ENCODE data around the gene VIM. TPM values are rescaled to one million over a fixed set of nuclear protein-coding genes. Genes with fewer than 3 reads are reported as not detected.
"Not testable (repeated sequence)": the region's sequence is repeated elsewhere in the genome, so short reads cannot be mapped to it uniquely, and the experiment has no call there.

Gene VIM
- total and polyA plus RNA-seq, 2 donors (not counting 1 experiment from before 2014, with no cell fraction given), result 343 to 375 TPM

DNA sequence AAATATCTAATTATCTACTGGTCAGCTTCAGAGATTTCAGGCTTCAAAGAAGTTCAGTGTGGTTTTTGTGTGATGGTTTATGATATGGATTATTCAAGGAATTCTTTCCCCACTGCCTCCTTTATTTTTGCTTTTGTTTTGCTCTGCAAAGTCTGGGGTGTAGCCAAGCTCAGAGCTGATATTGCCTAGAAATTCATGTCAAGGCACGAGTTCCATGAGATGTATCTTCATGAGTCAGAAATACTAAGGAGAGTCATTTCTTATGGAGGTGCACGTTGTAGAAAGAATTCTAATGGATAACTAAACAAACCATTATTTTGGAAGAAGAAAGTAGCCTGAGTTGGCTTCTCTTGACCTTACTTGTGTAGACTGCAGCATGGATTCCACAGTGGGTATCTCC is 37.4 kb downstream of the VIM start:
- WGBS (ENCODE audit: insufficient coverage), result no CpG with 5 or more reads among the region's 2 CpGs
- no peak overlapping the region for H2AFZ ChIP-seq (ENCODE audit: insufficient read depth, low read depth, low read length, poor library complexity, severe bottlenecking)
- Mint-ChIP-seq H3K27ac (no peak overlapping the region), H3K27me3 (peaks cover 17% of the 10 kb centered on the region), H3K4me1 (no peaks in the 10 kb centered on the region), H3K9me3 (ENCODE audit: insufficient read depth) (no peaks in the 10 kb centered on the region), H3K4me3 (no peak overlapping the region)
- ChIA-PET CTCF (interaction anchor here (1.4 kb wide), 1 partner anchor 35 kb away, joined by 3 read pairs; no protein-coding TSS in a partner anchor), POLR2A (no interaction called here)
- intact Hi-C loops (cut with micrococcal nuclease), result no loop called here
- no peak overlapping the region for H3K4me2 ChIP-seq (replicated peaks; ENCODE audit: low read depth, low read length, poor library complexity, severe bottlenecking)
- no peaks in the 10 kb centered on the region for H3K27me3 ChIP-seq (replicated peaks in 1 of 4; ENCODE audit: control extremely low read depth in 1 of 4, control insufficient read depth in 3 of 4, insufficient read depth in 4 of 4, low read length in 3 of 4)
- no peak overlapping the region for H3K9ac ChIP-seq (ENCODE audit: low read length)
- no peak for DNase-seq
- no peak for ATAC-seq (ENCODE audit: low read depth)
- H3K4me3 ChIP-seq (ENCODE audit: control extremely low read depth in 1 of 5, extremely low read depth in 1 of 5, insufficient read depth in 1 of 5, low read depth in 2 of 5, low read length in 4 of 5), result no peak overlapping the region
- TF ChIP-seq EZH2 (IDR thresholded peaks at IDR 0.05; ENCODE audit: borderline replicate concordance, insufficient read depth, low read depth, low read length, poor library complexity, severe bottlenecking), result no peak
- TF ChIP-seq, protein P1, sequence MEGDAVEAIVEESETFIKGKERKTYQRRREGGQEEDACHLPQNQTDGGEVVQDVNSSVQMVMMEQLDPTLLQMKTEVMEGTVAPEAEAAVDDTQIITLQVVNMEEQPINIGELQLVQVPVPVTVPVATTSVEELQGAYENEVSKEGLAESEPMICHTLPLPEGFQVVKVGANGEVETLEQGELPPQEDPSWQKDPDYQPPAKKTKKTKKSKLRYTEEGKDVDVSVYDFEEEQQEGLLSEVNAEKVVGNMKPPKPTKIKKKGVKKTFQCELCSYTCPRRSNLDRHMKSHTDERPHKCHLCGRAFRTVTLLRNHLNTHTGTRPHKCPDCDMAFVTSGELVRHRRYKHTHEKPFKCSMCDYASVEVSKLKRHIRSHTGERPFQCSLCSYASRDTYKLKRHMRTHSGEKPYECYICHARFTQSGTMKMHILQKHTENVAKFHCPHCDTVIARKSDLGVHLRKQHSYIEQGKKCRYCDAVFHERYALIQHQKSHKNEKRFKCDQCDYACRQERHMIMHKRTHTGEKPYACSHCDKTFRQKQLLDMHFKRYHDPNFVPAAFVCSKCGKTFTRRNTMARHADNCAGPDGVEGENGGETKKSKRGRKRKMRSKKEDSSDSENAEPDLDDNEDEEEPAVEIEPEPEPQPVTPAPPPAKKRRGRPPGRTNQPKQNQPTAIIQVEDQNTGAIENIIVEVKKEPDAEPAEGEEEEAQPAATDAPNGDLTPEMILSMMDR (IDR thresholded peaks at IDR 0.05), result no peak
- no peaks in the 10 kb centered on the region for H3K4me1 ChIP-seq (ENCODE audit: control insufficient read depth in 2 of 2, insufficient read depth in 2 of 2, low read length in 2 of 2)
- H3K27ac ChIP-seq (ENCODE audit: low read length in 2 of 2), result no peak overlapping the region
- no peaks in the 10 kb centered on the region for H4K20me1 ChIP-seq (ENCODE audit: control insufficient read depth, insufficient read depth, low read length, poor library complexity, severe bottlenecking)
- peaks cover 8 to 27% (median 19%) of the 10 kb centered on the region in 3 donors for H3K9me3 ChIP-seq (ENCODE audit: control extremely low read depth in 1 of 3, control insufficient read depth in 2 of 3, insufficient read depth in 1 of 3, low read length in 2 of 3)
- H3K79me2 ChIP-seq (ENCODE audit: control insufficient read depth, insufficient read depth, low read length), result no peaks in the 10 kb centered on the region
- H3K36me3 ChIP-seq (replicated peaks in 1 of 2; ENCODE audit: control extremely low read depth in 1 of 2, control insufficient read depth in 1 of 2, extremely low read depth in 1 of 2, insufficient read depth in 2 of 2, low read length in 1 of 2), result no peaks in the 10 kb centered on the region

DNA sequence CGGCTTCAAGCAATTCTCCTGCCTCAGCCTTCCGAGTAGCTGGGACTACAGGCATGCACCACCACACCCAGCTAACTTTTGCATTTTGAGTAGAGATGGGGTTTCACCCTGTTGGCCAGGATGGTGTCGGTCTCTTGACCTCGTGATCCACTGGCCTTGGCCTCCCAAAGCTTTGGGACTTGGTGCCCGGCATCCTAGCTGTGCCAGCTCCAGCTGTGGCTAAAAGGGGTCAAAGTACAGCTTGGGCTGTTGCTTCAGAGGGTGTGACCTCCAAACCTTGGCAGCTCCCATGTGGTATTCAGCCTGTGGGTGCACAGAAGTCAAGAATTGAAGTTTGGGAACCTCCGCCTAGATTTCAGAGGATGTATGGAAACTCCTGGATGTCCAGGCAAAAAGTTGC is 38.5 kb downstream of the VIM start:
- H3K79me2 ChIP-seq (ENCODE audit: control insufficient read depth, insufficient read depth, low read length); H4K20me1 ChIP-seq (ENCODE audit: control insufficient read depth, insufficient read depth, low read length, poor library complexity, severe bottlenecking); H3K27me3 ChIP-seq (replicated peaks in 1 of 4; ENCODE audit: control extremely low read depth in 1 of 4, control insufficient read depth in 3 of 4, insufficient read depth in 4 of 4, low read length in 3 of 4); H2AFZ ChIP-seq (ENCODE audit: insufficient read depth, low read depth, low read length, poor library complexity, severe bottlenecking); H3K4me2 ChIP-seq (replicated peaks; ENCODE audit: low read depth, low read length, poor library complexity, severe bottlenecking); H3K27ac Mint-ChIP-seq; H3K9me3 Mint-ChIP-seq (ENCODE audit: insufficient read depth); H3K4me3 Mint-ChIP-seq; H3K4me1 ChIP-seq (ENCODE audit: control insufficient read depth in 2 of 2, insufficient read depth in 2 of 2, low read length in 2 of 2); ATAC-seq (ENCODE audit: low read depth); H3K36me3 ChIP-seq (replicated peaks in 1 of 2; ENCODE audit: control extremely low read depth in 1 of 2, control insufficient read depth in 1 of 2, extremely low read depth in 1 of 2, insufficient read depth in 2 of 2, low read length in 1 of 2); intact Hi-C loops (cut with micrococcal nuclease); H3K27ac ChIP-seq (ENCODE audit: low read length in 2 of 2); POLR2A ChIA-PET; H3K9ac ChIP-seq (ENCODE audit: low read length); H3K4me3 ChIP-seq (ENCODE audit: control extremely low read depth in 1 of 5, extremely low read depth in 1 of 5, insufficient read depth in 1 of 5, low read depth in 2 of 5, low read length in 4 of 5); H3K4me1 Mint-ChIP-seq; DNase-seq: not testable (repeated sequence)
- CTCF ChIA-PET, result interaction anchor here (1.3 to 1.4 kb wide), 2 partner anchors 36 to 431 kb away, joined by 3 read pairs; no protein-coding TSS in a partner anchor
- peaks cover 17% of the 10 kb centered on the region for H3K27me3 Mint-ChIP-seq
- 95% methylated on average over 5 of the region's 6 CpGs for WGBS (ENCODE audit: insufficient coverage)
- H3K9me3 ChIP-seq (ENCODE audit: control extremely low read depth in 1 of 3, control insufficient read depth in 2 of 3, insufficient read depth in 1 of 3, low read length in 2 of 3), result peaks cover 8 to 26% (median 16%) of the 10 kb centered on the region in 3 donors
